Endometrial microvascular endothelial cells (primary cell): ENCODE data around the gene ADAMTS8. TPM values are rescaled to one million over a fixed set of nuclear protein-coding genes. Genes with fewer than 3 reads are reported as not detected.

ENCODE experiments used
- in situ Hi-C: cut with HindIII; loops from 2 replicates; pipeline ENCODE4 v1.10.0; 2017; ENCODE audit warnings: low sequenced_read_pairs, low pct_unique_long_range_greater_than_20kb; ENCODE audit errors: inconsistent ontology term
- total RNA-seq: library from RNA; depleted of rRNA; stranded (reverse); fragments of >200 nt; gene quantifications from one replicate; pipeline ENCODE4 v1.2.3, GENCODE V29; 2015; ENCODE audit errors: inconsistent ontology term

ADAMTS8 gene
- total RNA-seq, 1 donor from 2014 or later = not detected

GRCh38 chr11:130408401-130408890, 20.0 kb downstream of the ADAMTS8 start:
- in situ Hi-C loops = no loop called here

- in situ Hi-C loops = no loop called here
Measured at GRCh38 chr11:130407978-130408377, 20.4 kb downstream of the ADAMTS8 start.

GRCh38 chr11:130405428-130405827, 23.0 kb downstream of the ADAMTS8 start:
- in situ Hi-C loops = no loop called here

GRCh38 chr11:130404727-130405126, 23.7 kb downstream of the ADAMTS8 start:
- in situ Hi-C loops = no loop called here

GRCh38 chr11:130403967-130404366, 24.4 kb downstream of the ADAMTS8 start:
- in situ Hi-C loops = no loop called here

- in situ Hi-C loops = no loop called here
Measured at GRCh38 chr11:130403271-130403804, 25.1 kb downstream of the ADAMTS8 start.

- in situ Hi-C loops = no loop called here
Measured at GRCh38 chr11:130402570-130402969, 25.8 kb downstream of the ADAMTS8 start.

GRCh38 chr11:130400781-130401483, 27.5 kb downstream of the ADAMTS8 start:
- in situ Hi-C loops = no loop called here

- in situ Hi-C loops = no loop called here
Measured at GRCh38 chr11:130399196-130399595, 29.2 kb downstream of the ADAMTS8 start.

GRCh38 chr11:130397780-130398179, 30.6 kb downstream of the ADAMTS8 start:
- in situ Hi-C loops = no loop called here

- in situ Hi-C loops = no loop called here
Measured at GRCh38 chr11:130396965-130397364, 31.4 kb downstream of the ADAMTS8 start.

GRCh38 chr11:130394615-130395014, 33.8 kb downstream of the ADAMTS8 start:
- in situ Hi-C loops = no loop called here

GRCh38 chr11:130391711-130392110, 36.7 kb downstream of the ADAMTS8 start:
- in situ Hi-C loops = no loop called here

- in situ Hi-C loops = no loop called here
Measured at GRCh38 chr11:130390071-130390758, 38.2 kb downstream of the ADAMTS8 start.

- in situ Hi-C loops = no loop called here
Measured at GRCh38 chr11:130389335-130389935, 39.0 kb downstream of the ADAMTS8 start.

GRCh38 chr11:130388607-130389205, 39.7 kb downstream of the ADAMTS8 start:
- in situ Hi-C loops = no loop called here

GRCh38 chr11:130386056-130386455, 42.4 kb downstream of the ADAMTS8 start:
- in situ Hi-C loops = no loop called here

GRCh38 chr11:130383344-130384211, 44.8 kb downstream of the ADAMTS8 start:
- in situ Hi-C loops = no loop called here
